Measurements from ENCODE around the gene BAIAP2.
A peak's percentile ranks its signal among the peaks of the same experiment; 100 is the strongest.

Gene BAIAP2

DNA sequence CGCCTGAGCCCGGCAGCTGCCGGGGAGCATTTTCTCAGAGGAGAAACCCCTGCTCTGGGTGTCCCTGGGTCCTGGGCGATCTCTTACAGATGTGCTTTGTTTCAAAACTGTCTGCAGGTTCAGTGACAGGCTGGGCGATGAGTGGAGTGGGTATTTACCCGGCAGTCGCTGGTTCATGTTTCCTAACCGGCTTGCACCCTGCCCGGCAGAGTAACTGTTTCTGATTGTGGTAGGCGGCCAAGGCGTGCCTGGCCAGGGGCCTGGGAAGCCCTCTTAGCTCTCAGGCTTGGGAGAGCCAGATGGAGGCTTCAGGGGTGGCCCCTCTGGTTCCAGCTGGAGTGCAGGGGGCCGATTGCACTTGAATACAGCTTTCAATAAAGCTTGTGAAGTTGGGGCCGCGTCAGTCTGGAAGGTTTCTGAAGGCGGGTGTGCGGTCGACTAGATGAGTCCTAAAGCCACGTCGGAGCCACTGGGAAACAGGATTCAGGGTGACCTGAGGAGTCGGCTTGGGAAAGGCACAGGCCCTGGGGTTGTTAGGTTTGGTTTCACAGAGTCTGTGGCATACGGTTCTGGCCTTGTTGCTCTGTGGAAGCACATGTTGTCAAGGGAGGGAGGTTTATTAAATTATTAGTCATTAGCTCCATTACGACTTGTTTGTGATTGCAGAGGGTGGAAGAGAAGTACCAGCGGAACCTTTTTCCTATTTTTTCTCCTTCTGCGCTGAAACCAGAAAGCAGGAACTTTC lies 1.4 kb downstream of the BAIAP2 start:
- Histone ChIP-seq H3K36me3 (ENCODE audit: control insufficient read depth, insufficient read depth, low read length) (peaks cover 4% of the 10 kb centered on the region), H3K4me1 (ENCODE audit: control insufficient read depth, insufficient read depth, low read length) (peaks cover 5% of the 10 kb centered on the region), H3K27me3 (ENCODE audit: control insufficient read depth, insufficient read depth, low read length) (peaks cover 2% of the 10 kb centered on the region), H3K4me3 (ENCODE audit: low read depth, low read length) (peak overlapping the region; percentile 55), H3K9ac (ENCODE audit: low read depth, low read length) (no peak overlapping the region), H3K9me3 (ENCODE audit: control insufficient read depth, insufficient read depth, low read length) (no peaks in the 10 kb centered on the region)

GRCh38 chr17:81037026-81037797 lies 2.3 kb downstream of the BAIAP2 start:
- Histone ChIP-seq H3K4me1 (ENCODE audit: control insufficient read depth, insufficient read depth, low read length) (peaks cover 5% of the 10 kb centered on the region), H3K4me3 (ENCODE audit: low read depth, low read length) (no peak overlapping the region), H3K9ac (ENCODE audit: low read depth, low read length) (no peak overlapping the region), H3K9me3 (ENCODE audit: control insufficient read depth, insufficient read depth, low read length) (no peaks in the 10 kb centered on the region), H3K27me3 (ENCODE audit: control insufficient read depth, insufficient read depth, low read length) (peaks cover 2% of the 10 kb centered on the region), H3K36me3 (ENCODE audit: control insufficient read depth, insufficient read depth, low read length) (peaks cover 2% of the 10 kb centered on the region)

DNA sequence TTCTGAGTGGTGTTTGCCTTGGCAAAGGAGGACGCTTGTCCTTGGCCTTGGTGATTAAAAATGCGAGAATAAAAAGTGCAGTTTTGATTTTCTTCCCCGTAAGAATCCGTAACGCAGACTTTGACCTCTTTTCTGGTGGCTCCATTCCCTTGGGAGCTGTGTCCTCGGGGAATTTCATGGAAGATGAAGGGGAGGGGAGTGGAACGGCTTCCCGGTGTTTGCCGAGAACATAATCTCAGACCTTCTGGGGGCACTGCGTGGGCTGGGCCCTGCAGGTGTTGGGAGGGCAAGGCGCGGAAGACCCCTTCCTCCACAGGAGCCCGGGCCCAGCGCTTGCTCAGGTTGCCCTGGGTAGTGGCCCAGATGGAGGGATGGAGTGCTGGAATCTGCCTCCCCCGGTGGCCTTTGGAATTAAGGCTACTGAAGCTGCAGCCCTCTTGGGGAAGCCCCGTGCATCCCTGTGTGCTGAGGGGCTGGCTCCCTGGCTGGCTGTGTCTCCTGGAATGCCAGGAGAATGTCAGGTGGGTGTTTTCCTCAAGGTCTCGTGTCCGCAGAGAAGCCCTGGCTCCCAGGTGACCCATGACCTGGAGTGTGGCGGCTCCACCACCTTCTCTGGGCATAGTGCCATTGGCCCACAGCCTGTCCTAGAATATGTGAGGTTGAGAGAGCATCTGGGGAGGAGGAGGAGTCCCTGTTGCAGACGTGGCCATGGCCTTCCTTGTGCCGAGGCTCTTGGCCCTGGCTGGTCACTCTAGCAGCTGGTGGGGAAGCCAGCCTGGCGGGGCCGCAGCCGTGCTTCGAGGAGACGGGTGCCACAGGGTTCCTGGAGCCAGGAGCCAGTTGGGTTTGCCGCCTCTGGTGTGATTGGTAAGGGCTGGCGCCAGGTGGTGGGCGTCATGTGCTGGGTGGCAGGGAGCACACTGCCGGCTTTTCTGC lies 3.1 kb downstream of the BAIAP2 start:
- peaks cover 2% of the 10 kb centered on the region for H3K27me3 ChIP-seq (ENCODE audit: control insufficient read depth, insufficient read depth, low read length)
- no peak overlapping the region for H3K9ac ChIP-seq (ENCODE audit: low read depth, low read length)
- H3K36me3 ChIP-seq (ENCODE audit: control insufficient read depth, insufficient read depth, low read length) = peaks cover 2% of the 10 kb centered on the region
- peaks cover 5% of the 10 kb centered on the region for H3K4me1 ChIP-seq (ENCODE audit: control insufficient read depth, insufficient read depth, low read length)
- H3K9me3 ChIP-seq (ENCODE audit: control insufficient read depth, insufficient read depth, low read length) = no peaks in the 10 kb centered on the region
- no peak overlapping the region for H3K4me3 ChIP-seq (ENCODE audit: low read depth, low read length)

DNA sequence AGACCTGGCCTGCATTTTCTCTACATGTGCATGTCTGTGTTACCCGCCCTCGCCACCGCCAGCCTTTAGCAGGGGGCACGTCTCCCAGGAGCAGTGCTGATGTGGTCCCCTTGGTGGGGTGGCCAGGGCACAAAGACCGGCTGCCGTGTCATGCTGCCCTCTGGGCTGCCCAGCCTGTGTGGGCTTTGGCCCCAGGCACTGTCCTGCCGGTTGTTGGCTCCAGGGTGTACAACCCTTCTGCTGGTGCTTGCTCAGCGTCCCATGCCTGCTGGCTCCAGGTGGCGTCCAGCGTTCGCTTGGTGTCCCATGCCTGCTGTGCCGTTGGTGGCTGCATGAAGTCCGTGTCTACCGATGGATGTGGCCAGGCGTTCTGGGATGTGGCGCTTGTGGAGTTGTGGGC lies 4.1 kb downstream of the BAIAP2 start:
- Histone ChIP-seq H3K4me3 (ENCODE audit: low read depth, low read length) (no peak overlapping the region), H3K9ac (ENCODE audit: low read depth, low read length) (no peak overlapping the region), H3K27me3 (ENCODE audit: control insufficient read depth, insufficient read depth, low read length) (peaks cover 2% of the 10 kb centered on the region), H3K9me3 (ENCODE audit: control insufficient read depth, insufficient read depth, low read length) (no peaks in the 10 kb centered on the region), H3K36me3 (ENCODE audit: control insufficient read depth, insufficient read depth, low read length) (peaks cover 2% of the 10 kb centered on the region), H3K4me1 (ENCODE audit: control insufficient read depth, insufficient read depth, low read length) (peaks cover 3% of the 10 kb centered on the region)

DNA sequence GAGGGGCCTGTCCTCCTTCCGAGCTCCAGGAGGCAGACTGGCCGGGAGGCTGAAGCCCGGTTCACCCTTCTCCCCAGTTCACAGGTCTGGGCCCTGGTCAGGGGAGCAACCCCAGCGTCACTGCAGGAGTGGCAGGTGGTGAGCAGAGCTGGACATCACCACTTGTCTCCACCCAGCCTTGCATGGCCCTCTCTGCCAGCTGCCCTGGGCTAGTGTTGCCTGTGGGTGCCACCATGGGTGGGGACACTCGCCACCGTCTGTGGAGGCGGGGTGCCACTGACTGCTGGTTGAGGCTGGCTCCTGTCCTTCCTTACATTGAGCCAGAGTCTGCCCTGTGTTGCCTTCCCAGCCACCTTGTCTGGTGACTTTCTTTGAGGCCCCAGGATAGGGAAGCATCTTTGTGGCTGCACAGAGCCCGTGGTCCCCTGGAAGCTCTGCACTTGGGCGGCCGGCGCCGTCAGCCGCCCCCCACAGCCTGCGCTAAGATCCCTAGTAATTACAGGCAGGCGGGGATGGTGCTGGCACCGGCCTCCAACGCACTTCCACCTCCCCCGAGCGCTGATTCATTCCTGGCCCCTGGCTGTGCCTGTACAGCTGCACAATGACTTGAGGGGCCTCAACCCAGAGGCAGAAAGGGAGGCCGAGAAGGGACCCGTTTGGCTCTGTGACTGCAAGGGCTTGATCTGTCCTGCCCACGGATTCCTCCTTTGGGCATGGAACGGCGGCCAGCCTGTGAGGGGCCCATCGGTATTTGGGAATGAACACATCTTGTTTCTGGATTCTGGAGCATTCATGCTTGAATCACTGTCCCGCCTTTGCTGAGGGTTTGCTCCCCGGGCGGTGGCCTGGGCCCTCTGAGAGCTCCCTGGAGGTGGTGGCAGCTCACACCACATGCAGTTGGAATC lies 5.2 kb downstream of the BAIAP2 start:
- H3K4me3 ChIP-seq (ENCODE audit: low read depth, low read length) = no peak overlapping the region
- peaks cover 2% of the 10 kb centered on the region for H3K27me3 ChIP-seq (ENCODE audit: control insufficient read depth, insufficient read depth, low read length)
- peak overlapping the region; percentile 12 for H3K9ac ChIP-seq (ENCODE audit: low read depth, low read length)
- H3K4me1 ChIP-seq (ENCODE audit: control insufficient read depth, insufficient read depth, low read length) = peaks cover 3% of the 10 kb centered on the region
- no peaks in the 10 kb centered on the region for H3K9me3 ChIP-seq (ENCODE audit: control insufficient read depth, insufficient read depth, low read length)
- peaks cover 2% of the 10 kb centered on the region for H3K36me3 ChIP-seq (ENCODE audit: control insufficient read depth, insufficient read depth, low read length)

DNA sequence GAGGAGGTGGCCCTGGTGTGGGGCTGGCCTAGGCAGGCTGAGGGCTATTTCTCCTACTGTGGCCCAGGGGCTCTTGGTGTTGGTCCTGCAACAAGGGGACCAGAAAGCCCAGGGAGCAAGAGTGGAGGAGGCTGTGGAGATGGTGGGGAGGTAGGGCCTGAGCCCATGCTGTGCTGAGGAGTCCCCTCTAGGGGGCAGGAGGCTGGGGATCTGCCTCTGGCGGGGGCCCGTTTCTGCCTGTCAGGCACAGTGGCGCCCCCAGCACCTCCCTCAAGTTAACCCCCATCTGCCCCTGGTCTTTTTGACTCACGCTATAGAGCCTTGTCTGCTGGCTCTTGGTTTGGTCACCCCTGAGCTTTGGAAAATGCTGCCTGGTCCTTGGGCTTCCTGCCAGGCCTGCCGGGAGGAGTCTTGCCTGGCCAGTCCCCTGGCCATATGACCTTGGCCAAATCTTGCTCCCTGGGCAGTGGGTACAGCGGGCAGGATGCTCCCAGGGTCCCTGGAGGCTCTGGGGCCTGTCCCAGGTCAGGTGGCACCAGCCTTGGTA lies 5.9 kb downstream of the BAIAP2 start:
- peaks cover under 1% of the 10 kb centered on the region for H3K27me3 ChIP-seq (ENCODE audit: control insufficient read depth, insufficient read depth, low read length)
- H3K9me3 ChIP-seq (ENCODE audit: control insufficient read depth, insufficient read depth, low read length) = no peaks in the 10 kb centered on the region
- H3K36me3 ChIP-seq (ENCODE audit: control insufficient read depth, insufficient read depth, low read length) = peaks cover 2% of the 10 kb centered on the region
- no peak overlapping the region for H3K4me3 ChIP-seq (ENCODE audit: low read depth, low read length)
- H3K9ac ChIP-seq (ENCODE audit: low read depth, low read length) = peak overlapping the region; percentile 12
- H3K4me1 ChIP-seq (ENCODE audit: control insufficient read depth, insufficient read depth, low read length) = peaks cover 3% of the 10 kb centered on the region

GRCh38 chr17:81042606-81043005 lies 7.7 kb downstream of the BAIAP2 start:
- Histone ChIP-seq H3K36me3 (ENCODE audit: control insufficient read depth, insufficient read depth, low read length) (peaks cover 6% of the 10 kb centered on the region), H3K4me3 (ENCODE audit: low read depth, low read length) (no peak overlapping the region), H3K9me3 (ENCODE audit: control insufficient read depth, insufficient read depth, low read length) (no peaks in the 10 kb centered on the region), H3K9ac (ENCODE audit: low read depth, low read length) (no peak overlapping the region), H3K4me1 (ENCODE audit: control insufficient read depth, insufficient read depth, low read length) (no peaks in the 10 kb centered on the region), H3K27me3 (ENCODE audit: control insufficient read depth, insufficient read depth, low read length) (no peaks in the 10 kb centered on the region)

DNA sequence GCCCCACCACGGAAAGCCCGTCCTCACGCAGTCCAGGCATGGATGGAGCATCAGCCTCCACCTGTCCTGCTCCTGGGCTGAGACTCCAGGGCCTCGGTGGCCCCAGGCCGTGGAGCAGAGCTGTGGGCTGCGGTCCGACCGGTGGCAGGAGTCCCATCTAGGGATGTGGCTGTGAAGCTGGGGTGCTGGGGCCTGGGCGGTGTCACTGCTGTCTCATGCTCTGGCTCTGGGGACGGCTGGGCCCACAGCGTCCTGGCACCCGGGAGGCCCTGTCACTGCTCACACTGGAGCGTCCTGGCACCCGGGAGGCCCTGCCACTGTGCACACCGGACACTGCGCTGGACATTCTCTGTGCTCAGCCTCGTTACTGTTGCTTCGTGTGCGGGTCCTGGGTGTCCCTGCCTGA lies 8.4 kb downstream of the BAIAP2 start:
- peaks cover 8% of the 10 kb centered on the region for H3K36me3 ChIP-seq (ENCODE audit: control insufficient read depth, insufficient read depth, low read length)
- H3K27me3 ChIP-seq (ENCODE audit: control insufficient read depth, insufficient read depth, low read length) = no peaks in the 10 kb centered on the region
- H3K9ac ChIP-seq (ENCODE audit: low read depth, low read length) = no peak overlapping the region
- no peaks in the 10 kb centered on the region for H3K9me3 ChIP-seq (ENCODE audit: control insufficient read depth, insufficient read depth, low read length)
- no peaks in the 10 kb centered on the region for H3K4me1 ChIP-seq (ENCODE audit: control insufficient read depth, insufficient read depth, low read length)
- no peak overlapping the region for H3K4me3 ChIP-seq (ENCODE audit: low read depth, low read length)

- Histone ChIP-seq H3K9me3 (ENCODE audit: control insufficient read depth, insufficient read depth, low read length) (no peaks in the 10 kb centered on the region), H3K36me3 (ENCODE audit: control insufficient read depth, insufficient read depth, low read length) (peaks cover 8% of the 10 kb centered on the region), H3K4me1 (ENCODE audit: control insufficient read depth, insufficient read depth, low read length) (no peaks in the 10 kb centered on the region), H3K27me3 (ENCODE audit: control insufficient read depth, insufficient read depth, low read length) (no peaks in the 10 kb centered on the region), H3K9ac (ENCODE audit: low read depth, low read length) (no peak overlapping the region), H3K4me3 (ENCODE audit: low read depth, low read length) (no peak overlapping the region)
These were observed 8.9 kb downstream of the BAIAP2 start for GRCh38 chr17:81043725-81044427.

- Histone ChIP-seq H3K9me3 (ENCODE audit: control insufficient read depth, insufficient read depth, low read length) (no peaks in the 10 kb centered on the region), H3K36me3 (ENCODE audit: control insufficient read depth, insufficient read depth, low read length) (peaks cover 8% of the 10 kb centered on the region), H3K27me3 (ENCODE audit: control insufficient read depth, insufficient read depth, low read length) (no peaks in the 10 kb centered on the region), H3K4me1 (ENCODE audit: control insufficient read depth, insufficient read depth, low read length) (no peaks in the 10 kb centered on the region), H3K4me3 (ENCODE audit: low read depth, low read length) (no peak overlapping the region), H3K9ac (ENCODE audit: low read depth, low read length) (no peak overlapping the region)
These were observed 9.4 kb downstream of the BAIAP2 start for GRCh38 chr17:81044428-81044763.
